Esophagus squamous epithelium (tissue), 4 donors: Measurements from ENCODE around the gene SPARCL1.

Experiments
- POLR2A ChIP-seq, 4 donors: fragments of 450-650 bp; IDR thresholded peaks; one replicate each; pipeline ENCODE4 v1.6.1; 2017; ENCODE audit warnings: antibody characterized with exemption in 4 of 4, mild to moderate bottlenecking in 4 of 4, moderate library complexity in 3 of 4
- TF ChIP-seq, protein P1 (sequence below), 6 experiments: fragments of 450-650 bp in 4 of 6; fragments of 200-600 bp in 2 of 6; sonication (generic) in 2 of 6; IDR thresholded peaks; one replicate each; pipeline ENCODE4 v1.5.1; 2016 to 2019; ENCODE audit warnings: antibody characterized with exemption in 6 of 6, mild to moderate bottlenecking in 4 of 6, moderate library complexity in 4 of 6

GRCh38 chr4:87523307-87523706 is 5.9 kb downstream of the SPARCL1 start:
- TF ChIP-seq, protein P1, sequence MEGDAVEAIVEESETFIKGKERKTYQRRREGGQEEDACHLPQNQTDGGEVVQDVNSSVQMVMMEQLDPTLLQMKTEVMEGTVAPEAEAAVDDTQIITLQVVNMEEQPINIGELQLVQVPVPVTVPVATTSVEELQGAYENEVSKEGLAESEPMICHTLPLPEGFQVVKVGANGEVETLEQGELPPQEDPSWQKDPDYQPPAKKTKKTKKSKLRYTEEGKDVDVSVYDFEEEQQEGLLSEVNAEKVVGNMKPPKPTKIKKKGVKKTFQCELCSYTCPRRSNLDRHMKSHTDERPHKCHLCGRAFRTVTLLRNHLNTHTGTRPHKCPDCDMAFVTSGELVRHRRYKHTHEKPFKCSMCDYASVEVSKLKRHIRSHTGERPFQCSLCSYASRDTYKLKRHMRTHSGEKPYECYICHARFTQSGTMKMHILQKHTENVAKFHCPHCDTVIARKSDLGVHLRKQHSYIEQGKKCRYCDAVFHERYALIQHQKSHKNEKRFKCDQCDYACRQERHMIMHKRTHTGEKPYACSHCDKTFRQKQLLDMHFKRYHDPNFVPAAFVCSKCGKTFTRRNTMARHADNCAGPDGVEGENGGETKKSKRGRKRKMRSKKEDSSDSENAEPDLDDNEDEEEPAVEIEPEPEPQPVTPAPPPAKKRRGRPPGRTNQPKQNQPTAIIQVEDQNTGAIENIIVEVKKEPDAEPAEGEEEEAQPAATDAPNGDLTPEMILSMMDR (IDR thresholded peaks at IDR 0.05), result no peak
- TF ChIP-seq POLR2A (IDR thresholded peaks at IDR 0.05), result no peak
